Jurkat, Clone E6-1 (cell line): ENCODE measurements around the gene SLX9.

Source experiments
- DNase-seq: peaks from one replicate; pipeline ENCODE4 v3.0.0-alpha.2; 2011; ENCODE audit warnings: low read depth, low spot score
- H3K4me3 ChIP-seq: 2 replicates; pipeline ENCODE4 v1.5.1; 2011; ENCODE audit warnings: mild to moderate bottlenecking, low read length, control low read depth, moderate library complexity

The SLX9 gene

GRCh38 chr21:45003331-45004058, 63.7 kb downstream of the SLX9 start:
- DNase-seq, result no peak
- no peak overlapping the region for H3K4me3 ChIP-seq

- H3K4me3 ChIP-seq, result no peak overlapping the region
- no peak for DNase-seq
Measured at GRCh38 chr21:45004059-45004422, 64.2 kb downstream of the SLX9 start.

GRCh38 chr21:45004481-45005247, 64.8 kb downstream of the SLX9 start:
- H3K4me3 ChIP-seq, result no peak overlapping the region
- peak; percentile 19 for DNase-seq

GRCh38 chr21:45006536-45007095, 66.8 kb downstream of the SLX9 start:
- no peak for DNase-seq
- no peak overlapping the region for H3K4me3 ChIP-seq

- no peak overlapping the region for H3K4me3 ChIP-seq
- no peak for DNase-seq
Measured at GRCh38 chr21:45009616-45010015, 69.8 kb downstream of the SLX9 start.

GRCh38 chr21:45010096-45010495, 70.3 kb downstream of the SLX9 start:
- DNase-seq, result no peak
- no peak overlapping the region for H3K4me3 ChIP-seq

GRCh38 chr21:45010860-45011259, 71.0 kb downstream of the SLX9 start:
- DNase-seq, result no peak
- H3K4me3 ChIP-seq, result no peak overlapping the region

GRCh38 chr21:45011426-45011825, 71.6 kb downstream of the SLX9 start:
- no peak overlapping the region for H3K4me3 ChIP-seq
- DNase-seq, result no peak

GRCh38 chr21:45011911-45012661, 72.3 kb downstream of the SLX9 start:
- no peak for DNase-seq
- no peak overlapping the region for H3K4me3 ChIP-seq

- H3K4me3 ChIP-seq, result no peak overlapping the region
Measured at GRCh38 chr21:45012662-45013259, 72.9 kb downstream of the SLX9 start.

GRCh38 chr21:45013260-45013841, 73.5 kb downstream of the SLX9 start:
- no peak for DNase-seq
- no peak overlapping the region for H3K4me3 ChIP-seq

More at GRCh38 chr21:45012662-45013259, 72.9 kb downstream of the SLX9 start:
- no peak for DNase-seq

- DNase-seq, result no peak
- no peak overlapping the region for H3K4me3 ChIP-seq
Measured at GRCh38 chr21:45014747-45015468, 75.1 kb downstream of the SLX9 start.

- no peak for DNase-seq
- H3K4me3 ChIP-seq, result no peak overlapping the region
Measured at GRCh38 chr21:45015469-45015860, 75.6 kb downstream of the SLX9 start.

GRCh38 chr21:45016031-45016405, 76.2 kb downstream of the SLX9 start:
- no peak for DNase-seq

GRCh38 chr21:45016406-45017038, 76.7 kb downstream of the SLX9 start:
- no peak for DNase-seq
- H3K4me3 ChIP-seq, result no peak overlapping the region

More at GRCh38 chr21:45016031-45016405, 76.2 kb downstream of the SLX9 start:
- H3K4me3 ChIP-seq, result no peak overlapping the region

GRCh38 chr21:45017039-45017960, 77.5 kb downstream of the SLX9 start:
- H3K4me3 ChIP-seq, result no peak overlapping the region
- no peak for DNase-seq
